Natural killer cell treated with Interleukin-12 subunit alpha and Interleukin-12 subunit beta and Interleukin-15 and Interleukin-18, amount 100 ng/mL, for 72 hours (primary cell): ENCODE results near the gene RAET1G. TPM values are rescaled to one million over a fixed set of nuclear protein-coding genes. Genes with fewer than 3 reads are reported as not detected.
"Not testable (repeated sequence)": the region's sequence is repeated elsewhere in the genome, so short reads cannot be mapped to it uniquely, and the experiment has no call there.

Experiments
- ATAC-seq, 2 donors: fragments of 150-1000 bp; cut with Tn5 transposase in 1 of 2; sonication (Bioruptor Pico), chemical (Tn5 transposase) in 1 of 2; 2 replicates each; pipeline ENCODE4 v1.10.0; 2021
- DNase-seq: peaks from one replicate; pipeline ENCODE4 v3.0.0; 2022; ENCODE audit warnings: low spot score
- H3K27ac Mint-ChIP-seq, 2 donors: 1 replicate in 1 of 2; 2 replicates in 1 of 2; pipeline ENCODE4 v1.8.0; 2022; ENCODE audit warnings: mixed read lengths in 2 of 2, mild to moderate bottlenecking in 1 of 2, moderate library complexity in 1 of 2
- H3K27me3 Mint-ChIP-seq, 2 donors: 1 replicate in 1 of 2; 2 replicates in 1 of 2; pipeline ENCODE4 v1.8.0; 2022; ENCODE audit warnings: mixed read lengths in 2 of 2
- H3K36me3 Mint-ChIP-seq: one replicate; pipeline ENCODE4 v1.8.0; 2022; ENCODE audit warnings: mixed read lengths
- H3K4me1 Mint-ChIP-seq, 2 donors: 1 replicate in 1 of 2; 2 replicates in 1 of 2; pipeline ENCODE4 v1.8.0; 2022; ENCODE audit warnings: low read depth in 2 of 2, mixed read lengths in 2 of 2, mild to moderate bottlenecking in 1 of 2
- H3K4me3 Mint-ChIP-seq: one replicate; pipeline ENCODE4 v1.8.0; 2022; ENCODE audit warnings: mixed read lengths
- H3K9me3 Mint-ChIP-seq: 2 replicates; pipeline ENCODE4 v1.8.0; 2022; ENCODE audit warnings: mixed read lengths
- total RNA-seq, 2 donors: library from RNA; stranded (reverse); gene quantifications; one replicate each; pipeline ENCODE4 v1.2.3, GENCODE V29; 2022

The RAET1G gene
- total RNA-seq, 2 donors from 2014 or later = 0.43 TPM; not detected in 1

GRCh38 chr6:149922091-149922490, 830 bp downstream of the RAET1G start:
- peaks cover 15 to 17% of the 10 kb centered on the region in 2 donors for H3K4me1 Mint-ChIP-seq
- H3K36me3 Mint-ChIP-seq, ATAC-seq, DNase-seq, H3K27ac Mint-ChIP-seq, H3K9me3 Mint-ChIP-seq: not testable (repeated sequence)
- peaks cover 59 to 80% of the 10 kb centered on the region in 2 donors for H3K27me3 Mint-ChIP-seq
- peak overlapping the region; percentile 17 for H3K4me3 Mint-ChIP-seq

DNA sequence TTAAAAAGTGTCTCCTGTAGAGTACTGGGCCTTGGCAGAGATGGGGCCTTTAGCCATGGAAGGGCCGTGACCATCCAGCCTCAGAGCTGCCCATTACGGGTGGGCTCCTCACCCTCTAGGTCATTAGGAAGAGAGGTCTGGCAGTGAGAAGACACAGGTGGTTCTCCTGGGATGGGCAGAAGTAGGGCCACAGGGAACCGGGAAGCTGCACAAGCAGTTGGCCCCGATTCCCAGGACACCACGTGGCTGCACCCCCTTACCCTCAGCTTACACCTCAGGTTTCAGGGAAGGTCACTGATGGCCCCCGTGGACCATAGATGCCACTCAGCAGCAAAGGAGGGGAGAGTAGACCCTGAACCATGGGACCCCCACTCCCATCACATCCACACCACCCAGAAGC, 1.6 kb downstream of the RAET1G start:
- Mint-ChIP-seq H3K36me3 (no peaks in the 10 kb centered on the region), H3K27ac (no peak overlapping the region), H3K4me3 (no peak overlapping the region), H3K27me3 (peaks cover 61 to 74% of the 10 kb centered on the region in 2 donors), H3K4me1 (peaks cover 13 to 16% of the 10 kb centered on the region in 2 donors), H3K9me3 (no peaks in the 10 kb centered on the region)
- DNase-seq = no peak
- no peak for ATAC-seq

DNA sequence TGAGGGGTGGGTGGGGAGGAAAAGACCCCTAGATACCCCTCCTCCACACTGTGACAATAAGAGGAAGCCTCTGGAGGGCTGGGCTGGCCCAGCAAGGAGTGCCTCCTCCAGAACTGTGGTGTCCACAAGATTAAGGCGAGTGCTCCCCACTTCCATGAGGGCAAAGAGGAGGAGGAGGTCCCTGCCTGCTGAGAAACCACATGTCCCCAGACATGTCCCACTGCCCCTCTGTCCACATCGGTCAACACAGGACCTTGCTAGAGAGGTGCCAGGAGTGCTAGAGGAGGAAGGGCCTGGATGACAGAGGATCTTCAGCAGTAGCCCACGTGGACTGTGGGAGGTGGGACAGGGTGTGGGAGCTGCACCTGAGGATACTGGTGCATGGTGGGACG, 3.1 kb downstream of the RAET1G start:
- no peaks in the 10 kb centered on the region for H3K9me3 Mint-ChIP-seq
- H3K4me3 Mint-ChIP-seq = no peak overlapping the region
- DNase-seq (no peak), ATAC-seq (no peak)
- no peak overlapping the region for H3K27ac Mint-ChIP-seq
- no peaks in the 10 kb centered on the region for H3K36me3 Mint-ChIP-seq
- H3K27me3 Mint-ChIP-seq = peaks cover 51 to 62% of the 10 kb centered on the region in 2 donors
- peaks cover 9 to 14% of the 10 kb centered on the region in 2 donors for H3K4me1 Mint-ChIP-seq

- Mint-ChIP-seq H3K4me1 (peaks cover 9 to 14% of the 10 kb centered on the region in 2 donors), H3K27me3 (peaks cover 47 to 62% of the 10 kb centered on the region in 2 donors)
- not testable (repeated sequence) for H3K4me3 Mint-ChIP-seq, H3K36me3 Mint-ChIP-seq, H3K27ac Mint-ChIP-seq, DNase-seq, ATAC-seq, H3K9me3 Mint-ChIP-seq
Observed at GRCh38 chr6:149919126-149919833, 3.6 kb downstream of the RAET1G start.

GRCh38 chr6:149918151-149918905, 4.6 kb downstream of the RAET1G start:
- H3K27me3 Mint-ChIP-seq = peaks cover 45 to 63% of the 10 kb centered on the region in 2 donors

GRCh38 chr6:149917679-149918078, 5.2 kb downstream of the RAET1G start:
- H3K4me1 Mint-ChIP-seq = peaks cover 0 to 4% of the 10 kb centered on the region in 2 donors
- no peak for ATAC-seq
- H3K9me3 Mint-ChIP-seq = no peaks in the 10 kb centered on the region
- no peaks in the 10 kb centered on the region for H3K36me3 Mint-ChIP-seq
- no peak overlapping the region for H3K4me3 Mint-ChIP-seq
- DNase-seq = no peak
- peaks cover 46 to 62% of the 10 kb centered on the region in 2 donors for H3K27me3 Mint-ChIP-seq
- no peak overlapping the region for H3K27ac Mint-ChIP-seq

More at GRCh38 chr6:149918151-149918905, 4.6 kb downstream of the RAET1G start:
- DNase-seq = no peak
- ATAC-seq = no peak
- H3K4me1 Mint-ChIP-seq = peaks cover 5 to 11% of the 10 kb centered on the region in 2 donors
- no peaks in the 10 kb centered on the region for H3K9me3 Mint-ChIP-seq
- no peak overlapping the region for H3K27ac Mint-ChIP-seq
- no peaks in the 10 kb centered on the region for H3K36me3 Mint-ChIP-seq
- no peak overlapping the region for H3K4me3 Mint-ChIP-seq

DNA sequence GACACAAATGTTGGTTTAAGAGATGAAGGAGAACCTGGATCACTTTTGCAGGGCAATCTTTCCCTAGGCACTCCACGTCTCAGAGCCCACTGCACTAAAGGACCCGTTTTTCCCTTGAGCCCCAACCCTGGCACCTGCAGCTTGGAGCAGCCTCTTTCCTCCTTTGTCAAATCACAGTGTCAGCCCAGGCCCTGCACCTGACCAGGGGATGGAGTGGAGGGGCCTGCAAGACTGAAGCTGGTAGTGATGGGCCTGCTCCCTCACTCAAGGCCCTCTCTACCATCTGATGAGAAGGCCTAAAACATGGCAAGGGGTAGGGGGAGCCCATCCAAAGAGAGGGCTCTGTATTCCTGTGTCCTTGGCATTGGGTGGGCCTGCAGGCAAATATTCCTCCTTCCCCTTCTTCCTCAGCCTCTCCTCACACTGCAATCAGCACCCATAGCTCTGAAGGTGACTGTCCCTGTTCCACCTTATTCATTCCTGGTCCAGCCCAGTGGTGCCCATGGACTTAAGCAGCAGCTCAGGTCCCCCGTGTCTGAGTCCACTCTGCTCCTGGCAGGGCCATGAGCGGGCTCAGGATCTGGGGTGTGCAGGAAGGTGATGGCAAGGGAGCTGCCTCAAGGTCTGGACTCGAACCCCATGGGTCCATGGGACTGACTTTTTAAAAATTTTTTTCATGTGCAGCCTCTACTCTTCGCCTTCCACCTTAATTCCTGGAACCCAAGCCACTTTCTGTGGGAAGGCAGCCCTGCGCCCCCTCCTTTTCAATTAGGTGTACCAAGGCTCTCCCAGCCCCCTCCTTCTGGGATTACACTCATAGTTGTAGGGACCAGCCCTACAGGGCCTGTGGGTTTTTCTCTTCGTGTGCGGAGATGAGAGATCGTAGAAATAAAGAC, 6.7 kb downstream of the RAET1G start:
- ATAC-seq = no peak
- Mint-ChIP-seq H3K4me1 (no peaks in the 10 kb centered on the region), H3K27ac (no peak overlapping the region), H3K4me3 (no peak overlapping the region), H3K27me3 (peaks cover 40 to 51% of the 10 kb centered on the region in 2 donors), H3K36me3 (no peaks in the 10 kb centered on the region), H3K9me3 (no peaks in the 10 kb centered on the region)
- no peak for DNase-seq

GRCh38 chr6:149913540-149914240, 9.2 kb downstream of the RAET1G start:
- no peaks in the 10 kb centered on the region for H3K9me3 Mint-ChIP-seq
- no peak overlapping the region for H3K27ac Mint-ChIP-seq
- DNase-seq (no peak), ATAC-seq (no peak)
- peaks cover 22 to 29% of the 10 kb centered on the region in 2 donors for H3K27me3 Mint-ChIP-seq
- no peaks in the 10 kb centered on the region for H3K4me1 Mint-ChIP-seq
- H3K4me3 Mint-ChIP-seq = no peak overlapping the region
- no peaks in the 10 kb centered on the region for H3K36me3 Mint-ChIP-seq

DNA sequence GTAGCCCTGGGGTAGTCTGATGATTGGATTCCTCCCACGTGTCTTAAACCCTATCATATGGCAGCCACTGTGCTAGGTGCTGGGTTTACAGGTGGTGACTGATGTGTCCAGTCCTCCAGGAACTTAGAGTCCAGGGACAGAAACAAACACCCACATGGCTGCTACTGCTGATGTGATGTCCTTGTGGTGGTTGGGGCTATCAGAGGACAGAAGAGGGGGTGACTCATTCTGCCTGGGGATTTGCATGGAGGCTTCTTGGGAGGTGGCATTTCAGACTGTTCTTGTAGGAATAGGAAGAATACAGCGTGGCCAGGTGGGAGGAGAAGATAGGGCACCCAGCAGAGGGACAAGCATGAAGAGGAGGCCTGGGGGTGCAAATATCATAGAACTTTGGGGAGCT, 9.8 kb downstream of the RAET1G start:
- Mint-ChIP-seq H3K4me1 (no peaks in the 10 kb centered on the region), H3K27me3 (peaks cover 21 to 27% of the 10 kb centered on the region in 2 donors), H3K9me3 (peaks cover 1% of the 10 kb centered on the region), H3K36me3 (peaks cover 3% of the 10 kb centered on the region), H3K4me3 (no peak overlapping the region), H3K27ac (no peak overlapping the region)
- ATAC-seq = peak in 1 of 2 donors; percentile 37
- DNase-seq = no peak

DNA sequence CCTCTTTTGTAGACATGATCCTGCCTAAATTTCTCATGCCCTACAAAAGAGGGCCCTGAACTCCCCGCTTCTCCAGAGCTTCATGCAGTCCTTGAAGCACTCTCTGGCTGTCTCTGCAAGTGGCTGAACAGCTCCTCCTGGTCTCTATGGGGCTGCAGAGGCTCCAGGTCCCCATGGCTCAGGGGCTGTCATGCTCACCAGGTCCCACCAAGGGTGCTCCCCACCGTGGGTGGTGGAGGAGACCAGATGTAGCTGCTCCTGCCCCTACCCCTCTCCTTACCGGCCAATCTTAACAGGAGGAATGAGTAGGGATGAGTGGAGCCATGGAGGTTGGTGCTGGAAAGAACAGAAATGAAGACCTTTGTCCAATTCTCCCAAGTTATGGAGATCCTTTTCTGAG, 10.2 kb downstream of the RAET1G start:
- not testable (repeated sequence) for H3K4me3 Mint-ChIP-seq, H3K36me3 Mint-ChIP-seq, H3K9me3 Mint-ChIP-seq, H3K27ac Mint-ChIP-seq, DNase-seq, H3K4me1 Mint-ChIP-seq
- H3K27me3 Mint-ChIP-seq = peaks cover 23 to 27% of the 10 kb centered on the region in 2 donors
- ATAC-seq = peak in 1 of 2 donors; percentile 29

- ATAC-seq (no peak), DNase-seq (no peak)
- Mint-ChIP-seq H3K27ac (no peak overlapping the region), H3K4me3 (no peak overlapping the region), H3K9me3 (peaks cover 4% of the 10 kb centered on the region), H3K4me1 (no peaks in the 10 kb centered on the region), H3K36me3 (peaks cover 7% of the 10 kb centered on the region), H3K27me3 (peaks cover 20 to 27% of the 10 kb centered on the region in 2 donors)
Observed at GRCh38 chr6:149910721-149911151, 12.2 kb downstream of the RAET1G start.

DNA sequence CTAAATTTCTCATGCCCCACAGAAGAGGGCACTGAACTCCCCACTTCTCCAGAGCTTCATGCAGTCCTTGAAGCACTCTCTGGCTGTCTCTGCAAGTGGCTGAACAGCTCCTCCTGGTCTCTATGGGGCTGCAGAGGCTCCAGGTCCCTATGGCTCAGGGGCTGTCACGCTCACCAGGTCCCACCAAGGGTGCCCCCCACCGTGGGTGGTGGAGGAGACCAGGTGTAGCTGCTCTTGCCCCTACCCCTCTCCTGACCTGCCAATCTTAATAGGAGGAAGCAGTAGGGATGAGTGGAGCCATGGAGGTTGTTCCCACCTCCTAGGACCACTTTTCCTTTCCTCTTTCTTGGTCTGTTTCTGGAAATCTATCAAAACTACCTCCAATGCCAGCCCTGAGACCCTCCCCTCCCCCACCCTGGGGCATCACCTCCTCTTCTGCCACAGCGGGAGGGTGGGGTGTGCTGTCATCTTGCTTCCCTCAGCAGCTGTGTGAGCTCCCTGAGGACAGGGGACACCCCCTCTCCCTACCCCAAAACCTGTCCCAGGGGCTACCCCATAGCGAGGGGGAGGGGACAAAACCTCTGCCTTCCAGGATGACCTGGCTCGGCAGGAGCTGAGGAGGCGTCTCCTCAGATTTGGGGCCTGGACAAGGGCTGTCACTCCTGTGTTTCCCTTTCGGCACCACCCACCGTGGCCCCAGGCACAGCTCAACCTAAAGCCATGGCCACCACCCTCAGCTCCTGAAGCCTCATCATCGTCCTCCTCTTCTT, 13.0 kb downstream of the RAET1G start:
- DNase-seq = no peak
- no peak for ATAC-seq
- no peaks in the 10 kb centered on the region for H3K4me1 Mint-ChIP-seq
- no peak overlapping the region for H3K4me3 Mint-ChIP-seq
- peaks cover 4% of the 10 kb centered on the region for H3K9me3 Mint-ChIP-seq
- no peak overlapping the region for H3K27ac Mint-ChIP-seq
- peaks cover 7% of the 10 kb centered on the region for H3K36me3 Mint-ChIP-seq
- H3K27me3 Mint-ChIP-seq = peaks cover 20 to 27% of the 10 kb centered on the region in 2 donors
